H1 (cell line): ENCODE results near the gene BBS9. TPM values are rescaled to one million over a fixed set of nuclear protein-coding genes. Genes with fewer than 3 reads are reported as not detected.

Source experiments
- CTCF ChIA-PET: fragments of 300-600 bp; sonication (Branson Sonifier 250); formaldehyde crosslinking; loops from one replicate; lab custom pipeline; 2021; ENCODE audit not compliant: partially characterized antibody; lab: Charles Lee
- POLR2A ChIA-PET: fragments of 300-600 bp; sonication (Branson Sonifier 250); formaldehyde crosslinking; loops from one replicate; lab custom pipeline; 2021; ENCODE audit warnings: inconsistent platforms; ENCODE audit not compliant: partially characterized antibody; lab: Charles Lee
- DNase-seq, 2 experiments: peaks; one replicate each; pipeline versions ENCODE4 v3.0.0 to v3.0.0-alpha.2; 2010 to 2022; ENCODE audit warnings: low spot score in 2 of 2, low read depth in 1 of 2, mixed read lengths in 1 of 2
- FAIRE-seq: peaks from 2 replicates; lab custom pipeline; 2011; peaks lifted over from hg19 to GRCh38; lab: Jason Lieb, UNC
- H2AFZ ChIP-seq: 2 replicates; pipeline ENCODE4 v1.8.1; 2012; ENCODE audit warnings: low read length, inconsistent platforms
- H2AK5ac ChIP-seq: 2 replicates; pipeline ENCODE4 v1.6.1; 2013; ENCODE audit warnings: low read depth, low read length
- H2BK120ac ChIP-seq: replicated peaks from 2 replicates; pipeline ENCODE3; 2013; ENCODE audit warnings: low read depth, low read length, inconsistent platforms
- H2BK12ac ChIP-seq: 2 replicates; pipeline ENCODE4 v1.6.1; 2013; ENCODE audit warnings: low read depth, low read length
- H2BK15ac ChIP-seq: 2 replicates; pipeline ENCODE4 v1.6.1; 2013; ENCODE audit warnings: low read length
- H2BK20ac ChIP-seq: 2 replicates; pipeline ENCODE4 v1.6.1; 2013; ENCODE audit warnings: low read length
- H2BK5ac ChIP-seq: 2 replicates; pipeline ENCODE4 v1.6.1; 2013; ENCODE audit warnings: low read depth, low read length
- H3K14ac ChIP-seq: 2 replicates; pipeline ENCODE4 v1.6.1; 2013; ENCODE audit warnings: inconsistent platforms; ENCODE audit not compliant: insufficient read length
- H3K18ac ChIP-seq: 2 replicates; pipeline ENCODE4 v1.6.1; 2013; ENCODE audit warnings: low read length; ENCODE audit errors: extremely low read depth
- H3K23ac ChIP-seq: 2 replicates; pipeline ENCODE4 v1.6.1; 2013; ENCODE audit warnings: inconsistent platforms; ENCODE audit not compliant: insufficient read length
- H3K23me2 ChIP-seq: 2 replicates; pipeline ENCODE4 v1.6.1; 2013; ENCODE audit warnings: low read depth, low read length
- H3K27ac ChIP-seq: 2 replicates; pipeline ENCODE4 v1.6.1; 2011; ENCODE audit warnings: low read depth, low read length, inconsistent platforms
- H3K27me3 ChIP-seq, 4 experiments: replicated peaks in 1 of 4; 1 replicate in 1 of 4; 2 replicates in 3 of 4; pipeline versions ENCODE4 v1.6.1 to v1.8.1; 2011 to 2013; ENCODE audit warnings: low read length in 3 of 4, mild to moderate bottlenecking in 3 of 4, inconsistent platforms in 2 of 4, mixed read lengths in 2 of 4, moderate library complexity in 1 of 4; ENCODE audit not compliant: control insufficient read depth in 3 of 4, insufficient read depth in 3 of 4; ENCODE audit errors: extremely low read depth in 1 of 4
- H3K36me3 ChIP-seq, 4 experiments: 2 replicates each; pipeline versions ENCODE4 v1.6.1 to v1.8.1; 2011 to 2013; ENCODE audit warnings: mild to moderate bottlenecking in 4 of 4, low read length in 3 of 4, moderate library complexity in 2 of 4, control low read depth in 1 of 4, inconsistent platforms in 1 of 4; ENCODE audit not compliant: insufficient read depth in 4 of 4, control insufficient read depth in 2 of 4
- H3K4ac ChIP-seq: replicated peaks from 2 replicates; pipeline ENCODE3; 2013; ENCODE audit warnings: low read length, low read depth, mixed read lengths, inconsistent platforms; ENCODE audit not compliant: insufficient read length
- H3K4me1 ChIP-seq, 4 experiments: replicated peaks in 1 of 4; 1 replicate in 1 of 4; 2 replicates in 3 of 4; pipeline versions ENCODE4 v1.6.1 to v1.8.1; 2011 to 2013; ENCODE audit warnings: low read length in 3 of 4, inconsistent platforms in 2 of 4, mixed read lengths in 1 of 4; ENCODE audit not compliant: insufficient read depth in 4 of 4, control insufficient read depth in 3 of 4
- H3K4me2 ChIP-seq, 2 experiments: 2 replicates each; pipeline versions ENCODE4 v1.6.1 to v1.8.1; 2011 to 2013; ENCODE audit warnings: low read depth in 2 of 2, low read length in 2 of 2, control low read depth in 1 of 2, inconsistent platforms in 1 of 2, mild to moderate bottlenecking in 1 of 2; ENCODE audit not compliant: insufficient read depth in 1 of 2
- H3K4me3 ChIP-seq, 4 experiments: fragments of 200-600, 300-600 bp in 1 of 4; sonication (generic), shearing (Covaris generic), sonication (Bioruptor Twin) in 1 of 4; 2 replicates each; pipeline versions ENCODE4 v1.5.1 to v1.8.1; 2011 to 2016; ENCODE audit warnings: low read length in 4 of 4, low read depth in 3 of 4, control low read depth in 2 of 4, inconsistent platforms in 2 of 4, mild to moderate bottlenecking in 2 of 4, mixed read lengths in 1 of 4, moderate library complexity in 1 of 4; ENCODE audit not compliant: insufficient read depth in 2 of 4; ENCODE audit errors: extremely low read depth in 1 of 4
- H3K56ac ChIP-seq: replicated peaks from 2 replicates; pipeline ENCODE3; 2013; ENCODE audit warnings: low read depth, mild to moderate bottlenecking, mixed read lengths, low read length, inconsistent platforms; ENCODE audit not compliant: insufficient read length
- H3K79me1 ChIP-seq: 2 replicates; pipeline ENCODE4 v1.6.1; 2013; ENCODE audit warnings: low read depth, low read length, control low read depth
- H3K79me2 ChIP-seq, 2 experiments: 2 replicates each; pipeline versions ENCODE4 v1.6.1 to v1.8.1; 2012 to 2013; ENCODE audit warnings: low read length in 2 of 2, mild to moderate bottlenecking in 2 of 2, inconsistent platforms in 1 of 2; ENCODE audit not compliant: insufficient read depth in 2 of 2, control insufficient read depth in 1 of 2
- H3K9ac ChIP-seq, 4 experiments: replicated peaks in 1 of 4; 1 replicate in 1 of 4; 2 replicates in 3 of 4; pipeline versions ENCODE4 v1.6.1 to v1.8.1; 2011 to 2013; ENCODE audit warnings: low read depth in 3 of 4, low read length in 3 of 4, control low read depth in 2 of 4, mild to moderate bottlenecking in 2 of 4, moderate library complexity in 2 of 4, inconsistent platforms in 1 of 4; ENCODE audit errors: extremely low read depth in 1 of 4
- H3K9me3 ChIP-seq, 2 experiments: 2 replicates each; pipeline versions ENCODE4 v1.6.1 to v1.8.1; 2012 to 2013; ENCODE audit warnings: mild to moderate bottlenecking in 2 of 2, moderate library complexity in 2 of 2, control low read depth in 1 of 2, inconsistent platforms in 1 of 2, low read depth in 1 of 2, low read length in 1 of 2, mixed read lengths in 1 of 2; ENCODE audit not compliant: insufficient read depth in 2 of 2
- H4K20me1 ChIP-seq, 2 experiments: replicated peaks in 1 of 2; 2 replicates each; pipeline versions ENCODE3 to v1.8.1; 2011 to 2013; ENCODE audit warnings: inconsistent platforms in 2 of 2, low read length in 2 of 2, mild to moderate bottlenecking in 1 of 2; ENCODE audit not compliant: insufficient read depth in 2 of 2, control insufficient read depth in 1 of 2
- H4K5ac ChIP-seq: 2 replicates; pipeline ENCODE4 v1.6.1; 2013; ENCODE audit warnings: low read length, low read depth, mixed read lengths, inconsistent platforms; ENCODE audit not compliant: insufficient read length
- H4K8ac ChIP-seq: 2 replicates; pipeline ENCODE4 v1.8.0; 2013; ENCODE audit warnings: mild to moderate bottlenecking, moderate library complexity, low read length, inconsistent platforms; ENCODE audit not compliant: insufficient read depth; ENCODE audit errors: extremely low read depth
- H4K91ac ChIP-seq: replicated peaks from 2 replicates; pipeline ENCODE3; 2013; ENCODE audit warnings: low read length, mixed read lengths, inconsistent platforms; ENCODE audit not compliant: insufficient read length
- BRCA1 ChIP-seq: IDR thresholded peaks from 2 replicates; pipeline ENCODE4 v1.6.1; 2012; ENCODE audit warnings: low read depth, low read length, improper control_type of control experiment
- HDAC6 ChIP-seq: IDR thresholded peaks from one replicate; pipeline ENCODE4 v1.7.1; 2012; ENCODE audit warnings: low read depth, mild to moderate bottlenecking, inconsistent platforms, low read length, moderate library complexity
- NANOG ChIP-seq: IDR thresholded peaks from 2 replicates; pipeline ENCODE4 v1.6.1; 2011; ENCODE audit warnings: low read length, low read depth, mild to moderate bottlenecking, inconsistent platforms; ENCODE audit not compliant: insufficient read depth, poor library complexity, severe bottlenecking
- WGBS, 2 experiments: shearing (Covaris generic) in 1 of 2; methylation state at CpG; one replicate each; pipeline versions ENCODE4 v1.1.6 to v1.1.7; 2013 to 2015; ENCODE audit warnings: low lambda C conversion rate in 2 of 2, mixed read lengths in 2 of 2, inconsistent platforms in 1 of 2, low coverage in 1 of 2, missing lambda C conversion rate in 1 of 2; ENCODE audit not compliant: insufficient replicate concordance in 2 of 2, insufficient coverage in 1 of 2, insufficient read length in 1 of 2; ENCODE audit errors: extremely low coverage in 1 of 2, missing lambda C conversion rate in 1 of 2; 5-methylcytosine and 5-hydroxymethylcytosine counted together
- polyA plus RNA-seq, 7 experiments: library from polyadenylated mRNA; depleted of rRNA in 3 of 7; stranded (reverse) in 5 of 7; unstranded in 2 of 7; fragments of >200 nt in 5 of 7; fragments of 200-250 nt in 2 of 7; gene quantifications; 1 replicate in 5 of 7; 2 replicates in 1 of 7; 4 replicates in 1 of 7; pipeline versions ENCODE4 v1.2.1 to v1.2.3, GENCODE V29; 2011 to 2013; ENCODE audit warnings: missing spikeins in 2 of 7, mixed read lengths in 2 of 7
- total RNA-seq: library from RNA; stranded (reverse); fragmentation: NEBNext Ultra II Directional; extraction: Animal tissue kit (Norgen Biotek cat#: 25700); gene quantifications from 2 replicates; pipeline ENCODE4 v1.2.1, GENCODE V29; 2021
- TF ChIP-seq, protein P1 (sequence below), 3 experiments: IDR thresholded peaks; 1 replicate in 2 of 3; 2 replicates in 1 of 3; pipeline versions ENCODE4 v1.5.1 to v1.6.1; 2011; ENCODE audit warnings: low read length in 3 of 3, mild to moderate bottlenecking in 3 of 3, inconsistent platforms in 2 of 3, low read depth in 1 of 3, moderate library complexity in 1 of 3; ENCODE audit not compliant: insufficient read depth in 1 of 3; ENCODE audit errors: control extremely low read depth in 1 of 3
- TF ChIP-seq, protein P2 (sequence below): IDR thresholded peaks from 2 replicates; pipeline ENCODE4 v1.6.1; 2011; ENCODE audit warnings: low read length, improper control_type of control experiment

BBS9 gene
- total and polyA plus RNA-seq, 2 of the 8 experiments (the other 6 are each of a cell fraction or from before 2014, with no cell fraction given) = 22.3 to 37.0 TPM

- FAIRE-seq = no peak
These were observed 517.6 kb downstream of the BBS9 start for GRCh38 chr7:33646891-33647391.

More at GRCh38 chr7:33646891-33647391, 517.6 kb downstream of the BBS9 start:
- no peak overlapping the region for H2AFZ ChIP-seq
- no peaks in the 10 kb centered on the region for H3K4me1 ChIP-seq
- 95% methylated on average over 4 of the region's 4 CpGs; no CpG with 5 or more reads in 1 of the 2 experiments for WGBS, 2 experiments
- H4K8ac ChIP-seq = no peak overlapping the region
- H4K91ac ChIP-seq = no peak overlapping the region
- no peaks in the 10 kb centered on the region for H4K20me1 ChIP-seq
- DNase-seq = no peak
- no peak overlapping the region for H2BK12ac ChIP-seq
- H3K14ac ChIP-seq = no peak overlapping the region
- H3K79me2 ChIP-seq = no peaks in the 10 kb centered on the region
- CTCF ChIA-PET = interaction anchor here (0.8 kb wide), 1 partner anchor 26 kb away, joined by 3 read pairs; no protein-coding TSS in a partner anchor
- H4K5ac ChIP-seq = no peak overlapping the region
- peaks cover 0 to 5% (median 1%) of the 10 kb centered on the region in 4 experiments; a peak in 2 of 8 replicates for H3K36me3 ChIP-seq
- no peak overlapping the region for H2AK5ac ChIP-seq
- H3K4me3 ChIP-seq = no peak overlapping the region
- no peak overlapping the region for H3K23ac ChIP-seq
- no peak overlapping the region for H2BK20ac ChIP-seq
- peaks cover 0 to 7% of the 10 kb centered on the region in 2 experiments; a peak in 1 of 4 replicates for H3K9me3 ChIP-seq
- no peaks in the 10 kb centered on the region for H3K27me3 ChIP-seq
- H2BK5ac ChIP-seq = no peak overlapping the region
- no peak overlapping the region for H3K4ac ChIP-seq
- no peak overlapping the region for H3K4me2 ChIP-seq
- H3K9ac ChIP-seq = no peak overlapping the region
- no peak overlapping the region for H3K18ac ChIP-seq
- no peaks in the 10 kb centered on the region for H3K79me1 ChIP-seq
- TF ChIP-seq BRCA1 = no peak
- TF ChIP-seq, protein P1, sequence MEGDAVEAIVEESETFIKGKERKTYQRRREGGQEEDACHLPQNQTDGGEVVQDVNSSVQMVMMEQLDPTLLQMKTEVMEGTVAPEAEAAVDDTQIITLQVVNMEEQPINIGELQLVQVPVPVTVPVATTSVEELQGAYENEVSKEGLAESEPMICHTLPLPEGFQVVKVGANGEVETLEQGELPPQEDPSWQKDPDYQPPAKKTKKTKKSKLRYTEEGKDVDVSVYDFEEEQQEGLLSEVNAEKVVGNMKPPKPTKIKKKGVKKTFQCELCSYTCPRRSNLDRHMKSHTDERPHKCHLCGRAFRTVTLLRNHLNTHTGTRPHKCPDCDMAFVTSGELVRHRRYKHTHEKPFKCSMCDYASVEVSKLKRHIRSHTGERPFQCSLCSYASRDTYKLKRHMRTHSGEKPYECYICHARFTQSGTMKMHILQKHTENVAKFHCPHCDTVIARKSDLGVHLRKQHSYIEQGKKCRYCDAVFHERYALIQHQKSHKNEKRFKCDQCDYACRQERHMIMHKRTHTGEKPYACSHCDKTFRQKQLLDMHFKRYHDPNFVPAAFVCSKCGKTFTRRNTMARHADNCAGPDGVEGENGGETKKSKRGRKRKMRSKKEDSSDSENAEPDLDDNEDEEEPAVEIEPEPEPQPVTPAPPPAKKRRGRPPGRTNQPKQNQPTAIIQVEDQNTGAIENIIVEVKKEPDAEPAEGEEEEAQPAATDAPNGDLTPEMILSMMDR (IDR thresholded peaks at IDR 0.05; ENCODE audit: control extremely low read depth in 1 of 3, insufficient read depth in 1 of 3, low read depth in 1 of 3, low read length in 3 of 3) = no peak
- no peak for TF ChIP-seq HDAC6
- no peak for TF ChIP-seq NANOG
- TF ChIP-seq, protein P2, sequence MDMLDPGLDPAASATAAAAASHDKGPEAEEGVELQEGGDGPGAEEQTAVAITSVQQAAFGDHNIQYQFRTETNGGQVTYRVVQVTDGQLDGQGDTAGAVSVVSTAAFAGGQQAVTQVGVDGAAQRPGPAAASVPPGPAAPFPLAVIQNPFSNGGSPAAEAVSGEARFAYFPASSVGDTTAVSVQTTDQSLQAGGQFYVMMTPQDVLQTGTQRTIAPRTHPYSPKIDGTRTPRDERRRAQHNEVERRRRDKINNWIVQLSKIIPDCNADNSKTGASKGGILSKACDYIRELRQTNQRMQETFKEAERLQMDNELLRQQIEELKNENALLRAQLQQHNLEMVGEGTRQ = no peak
- H3K23me2 ChIP-seq = no peaks in the 10 kb centered on the region
- no peak overlapping the region for H2BK15ac ChIP-seq
- no peak overlapping the region for H3K56ac ChIP-seq
- POLR2A ChIA-PET = interaction anchor here (1.1 kb wide), 1 partner anchor 25 kb away, joined by 3 read pairs; no protein-coding TSS in a partner anchor
- H2BK120ac ChIP-seq = no peak overlapping the region
- no peak overlapping the region for H3K27ac ChIP-seq
